ENCODE results near the gene B3GNT3.
A peak's percentile ranks its signal among the peaks of the same experiment; 100 is the strongest.
"Not testable (repeated sequence)": the region's sequence is repeated elsewhere in the genome, so short reads cannot be mapped to it uniquely, and the experiment has no call there.

The B3GNT3 gene

DNA sequence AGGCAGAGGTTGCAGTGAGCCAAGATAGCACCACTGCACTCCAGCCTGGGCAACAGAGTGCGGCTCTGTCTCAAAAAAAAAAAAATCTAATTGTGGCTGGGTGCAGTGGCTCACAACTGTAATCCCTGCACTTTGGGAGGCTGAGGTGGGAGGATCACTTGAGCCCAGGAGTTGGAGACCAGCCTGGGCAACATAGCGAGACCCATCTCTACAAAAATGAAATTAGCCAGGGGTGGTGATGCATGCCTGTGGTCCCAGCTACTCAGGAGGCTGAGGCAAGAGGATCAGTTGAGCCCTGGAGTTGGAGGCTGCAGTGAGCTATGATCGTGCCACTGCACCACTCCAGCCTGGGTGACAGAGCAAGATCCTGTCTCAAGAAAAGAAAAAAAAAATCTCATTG, 3.7 kb downstream of the B3GNT3 start:
- not testable (repeated sequence) for DNase-seq

DNA sequence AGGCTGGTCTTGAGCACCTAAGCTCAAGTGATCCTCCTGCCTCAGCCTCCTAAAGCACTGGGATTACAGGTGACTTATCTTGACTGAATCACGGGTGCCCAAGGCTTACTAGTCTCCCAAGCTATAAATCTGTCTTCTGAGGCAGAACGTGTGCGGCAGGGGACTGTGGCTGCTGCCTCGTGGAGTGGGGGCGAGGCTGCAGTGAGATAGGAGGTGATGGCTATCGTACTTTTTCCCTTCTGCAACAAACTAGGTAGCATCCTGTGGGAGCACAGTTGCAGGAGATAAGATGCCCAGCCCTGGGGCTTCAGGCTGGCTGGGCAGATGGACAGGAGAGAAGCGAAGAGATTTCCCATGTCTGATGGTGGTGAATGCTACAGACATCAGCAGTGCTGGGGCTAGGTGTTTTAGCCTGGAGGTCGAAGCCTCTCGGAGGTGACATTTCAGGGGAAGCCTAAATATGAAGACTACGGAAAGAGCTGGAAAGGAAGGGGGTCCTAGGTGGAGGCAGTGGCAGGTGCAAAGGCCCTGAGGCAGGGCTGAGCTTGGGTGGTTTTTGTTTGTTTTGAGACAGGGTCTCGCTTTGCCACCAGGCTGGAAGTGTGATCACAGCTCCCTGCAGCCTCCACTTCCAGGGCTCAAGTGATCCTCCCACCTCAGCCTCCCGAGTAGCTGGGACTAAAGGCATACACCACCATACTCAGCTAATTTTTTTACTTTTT, 7.4 kb downstream of the B3GNT3 start:
- DNase-seq, result no peak

DNA sequence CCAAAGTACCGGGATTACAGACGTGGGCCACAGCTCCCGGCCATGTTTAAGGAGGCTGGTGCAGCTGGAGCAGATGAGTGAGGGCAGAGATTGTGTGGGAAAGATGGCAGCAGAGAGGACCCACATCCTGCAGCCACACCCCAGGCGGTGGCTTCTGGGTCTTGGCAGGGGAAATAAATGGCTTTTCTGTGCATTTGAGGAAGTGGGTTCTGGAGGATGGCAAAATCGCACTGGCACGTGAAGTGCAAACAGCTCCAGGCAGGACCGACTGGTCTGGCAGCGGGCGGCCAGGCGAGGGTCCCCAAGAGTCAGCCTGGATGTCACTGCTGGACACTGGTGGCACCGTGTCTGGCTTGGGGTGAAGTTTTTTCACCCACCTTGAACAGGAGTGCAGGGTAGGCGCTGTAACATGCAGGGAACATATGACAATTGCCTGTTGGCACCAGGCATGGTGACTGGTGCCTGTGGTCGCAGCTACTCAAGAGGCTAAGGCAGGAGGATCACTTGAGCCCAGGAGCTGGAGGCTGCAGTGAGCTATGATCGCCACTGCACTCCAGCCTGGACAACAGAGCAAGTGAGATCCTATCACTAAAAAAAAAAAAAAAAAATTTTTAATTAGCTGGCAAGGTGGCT, 8.4 kb downstream of the B3GNT3 start:
- DNase-seq, result no peak

DNA sequence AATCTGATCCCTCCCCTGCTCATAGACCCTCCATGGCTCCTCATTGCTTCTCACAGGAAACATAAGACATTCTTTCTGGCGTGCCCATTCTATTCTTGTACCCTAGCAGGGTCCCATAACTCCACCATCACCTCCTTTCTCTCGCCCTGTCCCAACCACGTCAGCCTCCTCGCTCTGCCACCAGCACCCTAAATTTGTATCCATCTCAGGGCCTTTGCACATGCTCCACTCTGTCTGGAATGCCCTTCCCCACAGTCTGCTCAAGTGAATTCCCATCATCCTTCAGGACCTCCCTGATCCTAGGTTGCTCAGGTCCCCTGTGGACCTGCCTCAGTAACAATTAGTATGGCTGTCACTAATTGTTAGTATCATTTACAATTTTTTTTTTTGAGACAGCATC, 10.5 kb downstream of the B3GNT3 start:
- DNase-seq, result no peak

DNA sequence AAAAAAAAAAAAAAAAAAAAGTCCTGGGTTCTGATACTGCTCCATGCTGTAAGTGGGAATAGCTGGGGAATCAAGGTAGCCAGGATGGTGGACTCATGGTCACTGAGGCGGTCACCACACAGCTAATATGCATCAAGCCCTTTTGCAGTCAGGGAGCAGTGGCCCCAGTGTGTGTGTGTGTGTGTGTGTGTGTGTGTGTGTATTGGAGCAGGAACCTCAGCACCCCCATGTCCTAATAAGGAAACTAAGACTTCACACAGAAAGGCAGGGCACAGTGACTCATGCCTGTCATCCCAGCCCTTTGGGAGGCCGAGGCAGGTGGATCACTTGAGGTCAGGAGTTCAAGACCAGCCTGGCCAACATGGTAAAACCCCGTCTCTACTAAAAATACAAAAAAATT, 12.0 kb downstream of the B3GNT3 start:
- no peak for DNase-seq

DNA sequence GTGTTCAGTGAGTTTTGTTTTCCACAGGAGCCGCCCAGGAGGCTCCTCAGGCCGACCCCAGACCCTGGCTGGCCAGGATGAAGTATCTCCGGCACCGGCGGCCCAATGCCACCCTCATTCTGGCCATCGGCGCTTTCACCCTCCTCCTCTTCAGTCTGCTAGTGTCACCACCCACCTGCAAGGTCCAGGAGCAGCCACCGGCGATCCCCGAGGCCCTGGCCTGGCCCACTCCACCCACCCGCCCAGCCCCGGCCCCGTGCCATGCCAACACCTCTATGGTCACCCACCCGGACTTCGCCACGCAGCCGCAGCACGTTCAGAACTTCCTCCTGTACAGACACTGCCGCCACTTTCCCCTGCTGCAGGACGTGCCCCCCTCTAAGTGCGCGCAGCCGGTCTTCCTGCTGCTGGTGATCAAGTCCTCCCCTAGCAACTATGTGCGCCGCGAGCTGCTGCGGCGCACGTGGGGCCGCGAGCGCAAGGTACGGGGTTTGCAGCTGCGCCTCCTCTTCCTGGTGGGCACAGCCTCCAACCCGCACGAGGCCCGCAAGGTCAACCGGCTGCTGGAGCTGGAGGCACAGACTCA, 12.9 kb downstream of the B3GNT3 start:
- DNase-seq, result no peak

DNA sequence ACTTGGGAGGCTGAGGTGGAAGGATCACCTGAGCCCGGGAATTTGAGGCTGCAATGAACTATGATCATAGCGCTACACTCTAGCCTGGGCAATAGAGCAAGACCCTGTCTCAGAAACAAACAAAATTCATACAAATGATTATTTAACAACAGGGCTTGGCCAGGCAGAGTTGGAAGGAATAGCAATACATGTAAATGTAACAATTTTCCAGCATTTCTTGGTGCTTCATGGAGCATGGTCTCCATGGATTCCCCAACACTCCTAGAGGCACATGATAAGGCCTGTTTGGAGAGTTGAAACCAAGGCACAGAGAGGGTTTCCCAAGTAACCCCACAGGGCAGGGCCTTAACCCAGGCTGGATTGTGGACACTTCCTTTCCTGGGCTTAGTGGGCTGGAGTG, 16.2 kb downstream of the B3GNT3 start:
- DNase-seq, result no peak

DNA sequence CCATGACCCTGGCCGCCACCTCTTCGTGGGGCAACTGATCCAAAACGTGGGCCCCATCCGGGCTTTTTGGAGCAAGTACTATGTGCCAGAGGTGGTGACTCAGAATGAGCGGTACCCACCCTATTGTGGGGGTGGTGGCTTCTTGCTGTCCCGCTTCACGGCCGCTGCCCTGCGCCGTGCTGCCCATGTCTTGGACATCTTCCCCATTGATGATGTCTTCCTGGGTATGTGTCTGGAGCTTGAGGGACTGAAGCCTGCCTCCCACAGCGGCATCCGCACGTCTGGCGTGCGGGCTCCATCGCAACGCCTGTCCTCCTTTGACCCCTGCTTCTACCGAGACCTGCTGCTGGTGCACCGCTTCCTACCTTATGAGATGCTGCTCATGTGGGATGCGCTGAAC, 16.7 kb downstream of the B3GNT3 start:
- DNase-seq, result no peak

DNA sequence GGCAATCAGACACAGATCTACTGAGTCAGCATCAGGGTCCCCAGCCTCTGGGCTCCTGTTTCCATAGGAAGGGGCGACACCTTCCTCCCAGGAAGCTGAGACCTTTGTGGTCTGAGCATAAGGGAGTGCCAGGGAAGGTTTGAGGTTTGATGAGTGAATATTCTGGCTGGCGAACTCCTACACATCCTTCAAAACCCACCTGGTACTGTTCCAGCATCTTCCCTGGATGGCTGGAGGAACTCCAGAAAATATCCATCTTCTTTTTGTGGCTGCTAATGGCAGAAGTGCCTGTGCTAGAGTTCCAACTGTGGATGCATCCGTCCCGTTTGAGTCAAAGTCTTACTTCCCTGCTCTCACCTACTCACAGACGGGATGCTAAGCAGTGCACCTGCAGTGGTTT, 17.2 kb downstream of the B3GNT3 start:
- DNase-seq, result no peak

DNA sequence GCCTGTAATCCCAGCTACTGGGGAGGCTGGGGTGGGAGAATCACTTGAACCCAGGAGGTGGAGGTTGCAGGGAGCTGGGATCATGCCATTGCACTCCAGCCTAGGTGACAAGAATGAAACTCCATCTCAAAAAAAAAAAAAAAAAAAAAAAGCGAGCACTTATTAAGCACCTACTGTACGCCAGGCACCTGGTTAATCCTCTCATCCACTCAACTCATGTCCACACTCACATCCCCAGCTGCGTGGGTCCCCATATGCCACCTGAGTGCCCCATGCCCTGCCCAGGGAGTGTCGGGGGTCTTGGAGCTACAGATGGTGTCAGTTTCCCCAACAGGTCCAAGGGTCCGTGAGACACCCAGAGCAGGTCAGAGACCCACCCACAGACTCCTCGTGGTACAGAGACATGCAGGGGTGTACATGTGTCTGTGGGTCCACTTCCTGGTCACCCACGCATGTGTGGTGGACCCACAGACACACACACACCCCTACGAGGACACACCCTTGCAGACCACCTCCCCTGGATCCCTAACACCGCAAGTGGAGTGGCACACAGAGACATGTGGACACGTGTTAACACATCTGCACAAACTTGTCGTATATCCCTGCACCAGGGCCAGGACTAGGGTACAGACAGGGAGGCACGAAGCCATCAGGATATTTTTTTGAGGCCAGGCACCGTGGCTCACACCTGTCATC, 22.9 kb downstream of the B3GNT3 start:
- no peak for DNase-seq

DNA sequence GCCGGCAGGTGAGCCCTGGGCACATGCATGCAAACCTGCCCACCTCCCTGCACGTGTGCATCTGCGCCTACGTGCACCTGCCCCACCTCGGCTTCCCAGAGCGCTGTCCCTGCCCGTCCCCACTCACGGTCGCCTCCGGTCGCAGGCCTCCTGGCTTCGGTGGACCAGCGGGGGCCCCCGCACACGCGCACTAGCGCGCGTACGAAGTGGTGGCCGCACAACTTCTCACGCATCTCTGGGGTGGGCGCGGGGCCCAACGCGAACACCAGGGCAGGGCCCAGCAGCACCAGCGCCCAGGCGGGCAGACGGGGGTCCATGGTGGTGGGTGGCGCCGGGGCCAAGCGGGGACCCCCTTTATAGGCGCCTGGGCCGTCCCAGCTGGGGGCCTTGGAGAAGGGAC, 26.3 kb downstream of the B3GNT3 start, which contains the start of gene INSL3:
Gene INSL3, minus strand, starts transcription at position 330 of the 400 bp plus-strand sequence. Its CDS starts 13 bp downstream, at position 317.
- DNase-seq, result no peak

DNA sequence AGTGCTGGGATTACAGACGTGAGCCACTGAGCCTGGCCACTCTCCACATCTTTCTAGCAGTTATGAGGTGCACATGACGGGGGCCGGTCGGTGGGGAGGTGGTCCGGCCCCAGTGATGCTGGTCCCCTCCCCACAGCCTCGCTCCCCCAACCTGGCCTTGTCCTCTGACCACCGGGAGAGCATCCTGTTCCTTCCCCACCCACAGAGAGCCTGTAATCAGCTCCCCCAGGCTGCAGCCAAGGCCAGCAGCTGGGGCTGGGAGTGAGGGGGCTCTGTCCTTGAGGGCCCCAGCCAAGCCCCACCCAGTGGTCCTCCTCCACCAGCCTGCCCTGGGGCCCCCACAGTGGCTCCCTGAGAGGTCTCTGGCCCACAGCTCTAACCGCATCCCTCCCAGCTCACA, 29.4 kb downstream of the B3GNT3 start:
- no peak for DNase-seq

DNA sequence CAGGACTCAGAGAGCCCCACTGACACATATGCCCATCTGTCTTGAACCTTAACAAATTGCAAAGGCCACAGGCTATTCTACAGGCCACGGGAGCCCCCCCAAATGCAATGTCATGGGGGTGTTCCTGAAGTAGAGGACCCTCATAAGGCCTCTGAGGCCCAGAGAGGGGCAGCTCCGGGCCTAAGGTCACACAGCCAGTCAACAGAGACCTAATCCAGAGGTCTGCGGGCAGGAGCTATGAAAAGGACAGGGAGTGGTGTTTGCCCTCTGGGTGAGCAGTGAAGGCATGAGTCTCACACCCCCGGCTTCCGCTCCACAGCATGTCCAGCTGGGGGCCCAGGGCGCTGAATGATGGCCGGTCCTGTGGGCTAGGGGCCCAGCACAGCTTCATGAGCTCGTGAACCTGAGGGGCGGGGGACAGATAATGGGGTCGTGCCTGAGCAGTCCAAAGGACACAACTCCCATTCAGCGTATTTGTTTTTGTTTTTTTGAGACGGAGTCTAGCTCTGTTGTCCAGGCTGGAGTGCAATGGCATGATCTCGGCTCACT, 31.6 kb downstream of the B3GNT3 start:
- no peak for DNase-seq

DNA sequence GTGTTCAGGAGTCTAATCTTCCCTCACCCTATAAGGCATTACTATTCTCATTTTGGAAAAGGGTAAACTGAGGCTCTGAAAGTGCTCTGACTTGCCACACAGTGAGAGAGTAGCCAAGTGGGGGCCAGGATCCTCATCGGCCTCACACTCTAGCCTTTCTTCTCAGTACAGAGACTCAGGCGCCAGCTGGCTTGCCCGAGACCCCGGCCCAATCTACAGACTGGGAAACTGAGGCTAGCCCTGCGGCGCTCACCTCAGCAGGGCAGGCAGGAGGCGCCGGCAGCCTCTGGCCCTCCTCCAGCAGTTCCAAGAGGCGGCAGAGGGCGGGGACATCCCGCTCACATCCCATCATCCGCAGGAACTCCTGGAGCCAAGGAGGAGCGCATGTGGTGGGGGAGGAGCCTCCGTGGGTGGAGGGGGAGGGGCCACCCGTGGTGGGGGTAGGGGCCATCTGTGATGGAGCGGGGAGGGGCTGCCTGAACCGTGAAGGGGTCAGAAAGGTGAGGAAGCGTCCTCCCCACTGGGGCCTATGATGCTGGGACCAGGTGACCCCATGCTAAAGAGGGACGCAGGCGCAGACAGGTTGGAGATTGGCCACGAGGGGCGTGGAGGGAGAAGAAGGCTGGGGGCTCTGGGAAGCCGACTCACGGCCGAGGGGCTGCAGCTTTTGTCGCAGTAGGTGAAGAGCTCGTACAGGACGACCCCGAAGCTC, 35.1 kb downstream of the B3GNT3 start:
- DNase-seq, result peak; percentile 36

DNA sequence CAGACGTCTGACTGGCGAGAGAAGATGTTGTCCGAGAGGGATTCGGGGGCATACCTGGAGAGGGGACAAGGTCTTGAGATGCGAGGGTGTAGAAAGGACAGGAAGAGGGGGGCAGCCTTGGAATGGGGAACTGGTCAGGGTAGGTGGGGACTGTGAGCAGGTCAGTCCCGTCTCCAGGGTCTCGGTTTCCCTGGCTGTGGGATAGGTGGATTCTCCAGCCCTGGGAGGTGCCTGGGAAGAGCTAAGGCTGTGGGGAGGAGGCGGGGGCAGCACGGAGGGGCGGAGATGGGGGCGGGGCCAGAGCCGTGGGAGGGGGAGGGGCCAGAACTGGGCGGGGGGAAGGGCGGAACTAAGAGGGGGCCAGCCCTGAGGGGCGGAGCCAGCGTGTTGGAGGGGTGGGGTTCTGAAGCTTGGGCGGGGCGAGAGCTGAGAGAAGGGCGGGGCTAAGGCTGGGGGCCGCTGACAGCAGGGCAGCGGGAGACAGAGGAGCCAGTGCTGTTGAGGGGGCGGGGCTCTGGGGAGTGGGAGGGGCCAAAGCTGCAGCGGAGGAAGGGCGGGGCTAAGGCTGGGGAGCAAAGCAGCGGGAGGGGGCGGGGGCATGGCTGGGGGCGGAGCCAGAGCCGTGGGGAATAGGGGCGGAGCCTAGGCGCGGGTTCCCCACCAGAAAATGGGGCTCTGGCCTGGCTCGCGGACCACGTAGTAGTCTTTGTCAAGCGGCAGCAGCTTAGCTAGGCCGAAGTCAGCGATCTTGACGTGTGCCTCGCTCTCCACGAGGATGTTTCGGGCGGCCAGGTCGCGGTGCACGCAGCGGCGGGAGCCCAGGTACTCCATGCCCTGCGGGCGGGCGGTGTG, 35.9 kb downstream of the B3GNT3 start:
- peak; percentile 76 for DNase-seq

DNA sequence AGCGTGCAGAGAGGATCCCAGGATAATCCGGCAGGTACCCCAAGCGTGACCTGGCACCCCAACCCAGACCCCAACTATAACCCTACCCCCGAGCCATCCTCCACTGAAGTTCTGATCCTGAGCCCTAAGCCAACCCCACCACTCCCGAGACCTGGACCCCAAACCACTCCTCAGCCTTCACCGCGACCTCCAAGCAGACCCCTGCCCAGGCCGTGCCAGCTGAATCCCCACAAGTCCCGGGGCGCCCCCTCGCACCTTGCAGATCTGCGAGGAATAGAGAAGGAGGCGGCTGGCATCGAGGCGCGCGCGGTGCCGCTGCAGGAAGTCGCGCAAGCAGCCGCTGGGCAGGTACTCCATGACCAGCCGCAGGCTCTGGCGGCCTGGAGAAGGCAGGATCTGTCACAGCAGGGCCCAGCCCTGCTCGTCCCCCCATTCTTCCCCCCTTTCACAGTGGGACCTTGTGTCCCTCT, 36.5 kb downstream of the B3GNT3 start:
- DNase-seq, result no peak

DNA sequence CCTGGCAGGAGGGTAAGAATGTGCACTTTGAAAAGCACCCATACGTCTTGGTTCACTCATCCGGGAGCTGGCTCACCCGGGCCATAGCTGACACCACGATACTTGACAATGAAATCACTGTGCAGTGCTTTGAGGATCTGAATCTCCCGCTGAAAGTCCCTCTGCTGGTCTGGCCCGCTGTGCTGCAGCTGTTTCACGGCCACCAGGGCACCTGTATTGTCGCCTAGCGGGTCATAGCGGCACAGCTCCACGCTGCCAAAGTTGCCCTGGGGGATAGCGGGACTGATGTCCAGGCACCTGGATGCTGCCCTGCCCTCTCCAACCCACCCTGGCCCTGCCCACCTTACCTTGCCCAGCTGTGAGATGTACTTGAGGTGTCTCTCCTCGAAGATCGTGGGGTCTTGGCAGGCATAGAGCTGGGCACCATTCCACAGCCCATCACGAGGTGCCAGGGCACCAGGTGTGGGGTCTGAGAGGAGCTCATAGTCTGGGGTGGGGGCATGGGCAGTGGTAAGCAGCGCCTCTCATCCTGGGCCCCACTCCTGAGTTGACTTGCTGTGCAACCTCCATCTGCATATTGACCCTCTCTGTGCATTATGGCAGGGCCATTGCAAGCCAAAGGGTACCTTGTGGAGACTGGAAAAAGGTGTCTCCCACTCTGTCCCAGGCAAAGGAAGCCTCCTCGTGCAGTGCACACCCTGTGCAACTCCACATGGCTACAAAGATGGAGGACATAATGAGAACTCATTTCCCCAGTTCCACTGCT, 37.7 kb downstream of the B3GNT3 start:
- no peak for DNase-seq

DNA sequence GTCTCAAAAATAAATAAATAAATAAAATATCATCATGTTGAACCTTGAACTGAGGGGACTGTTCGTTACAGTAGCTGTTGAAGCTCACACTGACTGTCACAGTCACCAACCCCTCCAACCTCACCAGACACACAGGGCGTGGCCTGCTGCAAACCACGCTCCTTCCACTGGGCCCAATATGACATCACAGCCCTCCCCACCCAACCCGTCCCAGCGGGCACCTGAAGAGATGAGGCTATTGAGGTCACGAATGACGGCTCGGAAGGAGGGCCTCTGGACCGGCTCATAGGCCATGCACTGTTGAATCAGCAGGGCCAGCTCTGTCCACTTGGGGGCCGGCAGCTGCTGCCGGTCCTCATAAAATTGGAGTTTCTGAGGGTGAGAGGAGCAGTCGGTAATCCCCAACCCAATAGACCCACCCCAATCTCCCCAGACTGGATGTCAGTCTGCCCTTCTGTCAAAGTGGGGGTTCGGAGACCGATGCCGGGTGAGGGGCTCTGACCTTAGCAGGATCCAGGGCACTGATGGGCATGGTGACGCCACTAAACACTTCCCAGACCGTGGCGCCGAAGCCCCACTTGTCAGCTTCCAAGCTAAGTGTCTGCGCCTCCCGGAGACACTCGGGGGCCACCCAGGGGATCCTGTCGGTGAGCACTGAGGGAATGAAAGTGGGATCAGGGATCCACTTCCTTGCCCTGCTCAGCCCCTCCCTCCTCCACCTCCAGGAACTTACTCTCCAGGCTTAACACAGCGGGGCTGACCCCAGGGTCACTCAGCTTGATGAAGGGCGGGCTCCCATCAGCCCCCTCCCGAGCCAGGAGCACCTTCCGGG, 39.6 kb downstream of the B3GNT3 start:
- DNase-seq, result no peak

DNA sequence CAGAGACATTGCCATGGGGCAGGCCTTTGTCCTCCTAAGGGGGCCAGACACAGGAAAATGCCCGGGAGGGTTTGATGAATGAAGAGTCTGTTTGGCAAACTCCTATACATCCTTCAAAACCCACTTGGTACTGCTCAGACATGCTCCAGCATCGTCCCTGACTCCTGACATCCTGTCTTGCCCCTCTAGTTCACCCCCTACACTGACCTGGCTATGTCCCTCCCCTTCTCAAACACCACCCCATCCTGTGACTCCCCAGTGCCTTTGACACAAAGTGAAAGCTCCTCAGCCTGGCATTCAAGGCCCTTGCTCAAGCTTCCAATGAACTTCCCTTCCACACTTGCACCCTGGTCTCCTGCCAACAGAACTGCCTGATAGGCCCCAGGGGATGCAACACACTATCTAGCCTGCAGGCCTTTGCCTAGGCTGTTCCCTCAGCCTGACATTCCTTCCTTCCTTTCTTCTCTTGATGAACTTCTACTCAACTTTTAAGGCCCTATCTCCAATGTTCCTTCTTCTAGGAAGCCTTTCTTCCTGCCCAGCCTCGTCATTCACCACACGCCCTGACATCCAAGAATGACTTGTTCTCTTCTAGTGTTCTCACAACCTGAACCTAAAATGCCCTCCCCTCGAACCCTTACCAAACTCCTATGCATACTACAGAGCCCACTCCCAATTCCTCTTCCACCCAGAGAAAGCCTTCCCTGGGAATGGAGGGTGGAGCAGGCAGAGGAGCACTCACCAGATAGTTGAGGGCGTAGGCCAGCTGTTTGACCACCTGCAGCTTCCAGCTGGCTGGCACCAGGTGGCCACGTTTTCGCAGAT, 40.5 kb downstream of the B3GNT3 start:
- no peak for DNase-seq
